IgD-negative memory B cell (primary cell): Measurements from ENCODE around the gene TSSC4. TPM values are rescaled to one million over a fixed set of nuclear protein-coding genes. Genes with fewer than 3 reads are reported as not detected.

Experiments used
- H3K27ac Mint-ChIP-seq, 3 donors: one replicate each; pipeline ENCODE4 v1.8.0; 2020 to 2022; ENCODE audit warnings: mild to moderate bottlenecking in 3 of 3, mixed read lengths in 3 of 3, moderate library complexity in 1 of 3
- H3K27me3 Mint-ChIP-seq: one replicate; pipeline ENCODE4 v1.8.0; 2021; ENCODE audit warnings: mixed read lengths
- H3K36me3 Mint-ChIP-seq: one replicate; pipeline ENCODE4 v1.8.0; 2020; ENCODE audit warnings: mild to moderate bottlenecking, mixed read lengths
- H3K4me1 Mint-ChIP-seq, 3 donors: one replicate each; pipeline ENCODE4 v1.8.0; 2020 to 2022; ENCODE audit warnings: mixed read lengths in 3 of 3, mild to moderate bottlenecking in 1 of 3
- H3K4me3 Mint-ChIP-seq, 4 donors: one replicate each; pipeline ENCODE4 v1.8.0; 2020 to 2022; ENCODE audit warnings: mild to moderate bottlenecking in 4 of 4, mixed read lengths in 4 of 4, moderate library complexity in 3 of 4
- H3K9me3 Mint-ChIP-seq, 3 donors: one replicate each; pipeline ENCODE4 v1.8.0; 2020 to 2021; ENCODE audit warnings: mixed read lengths in 3 of 3, mild to moderate bottlenecking in 1 of 3
- polyA plus RNA-seq: library from polyadenylated mRNA; unstranded; fragments of 300-500 nt; fragmentation: Illumina TruSeq; gene quantifications from one replicate; pipeline ENCODE4 v1.2.3, GENCODE V29; 2021

The TSSC4 gene
- polyA plus RNA-seq, 1 donor from 2014 or later = 86.8 TPM

DNA sequence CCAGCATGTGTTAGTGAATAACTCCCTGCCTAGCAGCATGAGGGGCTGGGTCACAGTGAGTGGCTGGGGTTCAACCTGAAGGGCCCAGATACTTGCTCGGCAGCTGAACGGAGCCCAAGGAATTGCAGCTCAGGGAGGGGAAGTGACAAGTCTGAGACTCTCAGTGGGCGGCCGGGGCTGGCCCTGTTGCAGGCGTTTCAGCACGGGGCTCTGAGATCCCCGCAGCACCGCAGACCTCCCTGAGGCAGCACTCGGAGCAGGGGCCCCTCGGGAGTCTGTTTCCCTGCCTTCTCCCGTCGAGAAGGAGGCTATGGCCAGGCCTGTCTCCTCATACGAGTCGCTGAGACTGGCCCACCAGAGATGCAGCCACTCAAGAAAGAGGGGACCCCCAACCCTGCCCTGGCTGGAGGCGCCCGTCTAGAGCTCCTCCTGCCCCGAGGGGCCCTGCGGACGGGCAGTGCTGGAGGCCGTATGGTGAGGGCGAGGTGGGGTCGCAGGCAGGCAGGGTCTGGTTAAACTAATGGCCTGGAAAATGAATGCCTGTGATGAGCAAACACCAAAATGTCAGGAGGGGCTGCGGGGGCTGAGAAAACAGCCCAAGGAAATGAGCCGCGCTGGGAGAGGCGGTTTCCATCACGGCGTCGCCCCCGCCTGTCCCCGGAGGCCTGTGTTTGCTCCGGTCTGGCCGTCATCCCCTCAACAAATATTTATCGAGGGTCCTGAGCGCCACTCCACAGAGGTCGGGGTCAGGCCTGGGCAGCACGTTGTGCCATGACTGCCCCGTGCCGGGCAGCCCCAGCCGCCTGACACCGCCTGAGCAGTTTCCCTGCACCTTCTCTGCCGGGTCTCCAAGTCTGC, 9.3 kb downstream of the TSSC4 start:
- Mint-ChIP-seq H3K4me1 (peaks cover 0 to 2% (median 0%) of the 10 kb centered on the region in 3 donors), H3K36me3 (no peaks in the 10 kb centered on the region), H3K27ac (no peak overlapping the region), H3K27me3 (no peaks in the 10 kb centered on the region), H3K9me3 (no peaks in the 10 kb centered on the region), H3K4me3 (no peak overlapping the region)

DNA sequence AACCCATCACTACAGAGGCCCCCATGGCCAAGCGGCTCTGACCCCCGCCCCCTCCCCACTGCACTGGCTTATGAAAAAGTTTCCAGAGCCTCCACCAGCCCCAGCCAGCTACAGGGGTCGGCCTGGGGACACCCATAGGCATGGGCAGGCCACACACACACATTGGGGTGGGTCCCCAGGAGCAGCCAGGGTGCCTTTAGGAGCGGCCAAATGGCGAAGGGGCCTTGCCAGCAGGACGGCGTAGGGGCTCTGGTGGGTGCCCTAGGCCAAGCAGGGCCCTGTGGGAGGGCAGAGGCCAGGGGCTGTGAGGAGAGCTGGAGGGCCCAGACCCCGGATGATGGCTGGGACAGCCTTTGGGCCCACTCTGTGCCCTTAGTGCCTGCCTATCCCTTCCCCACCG, 10.1 kb downstream of the TSSC4 start:
- Mint-ChIP-seq H3K27me3 (no peaks in the 10 kb centered on the region), H3K9me3 (no peaks in the 10 kb centered on the region), H3K4me1 (peaks cover 0 to 2% (median 0%) of the 10 kb centered on the region in 3 donors), H3K36me3 (no peaks in the 10 kb centered on the region), H3K4me3 (no peak overlapping the region), H3K27ac (no peak overlapping the region)

DNA sequence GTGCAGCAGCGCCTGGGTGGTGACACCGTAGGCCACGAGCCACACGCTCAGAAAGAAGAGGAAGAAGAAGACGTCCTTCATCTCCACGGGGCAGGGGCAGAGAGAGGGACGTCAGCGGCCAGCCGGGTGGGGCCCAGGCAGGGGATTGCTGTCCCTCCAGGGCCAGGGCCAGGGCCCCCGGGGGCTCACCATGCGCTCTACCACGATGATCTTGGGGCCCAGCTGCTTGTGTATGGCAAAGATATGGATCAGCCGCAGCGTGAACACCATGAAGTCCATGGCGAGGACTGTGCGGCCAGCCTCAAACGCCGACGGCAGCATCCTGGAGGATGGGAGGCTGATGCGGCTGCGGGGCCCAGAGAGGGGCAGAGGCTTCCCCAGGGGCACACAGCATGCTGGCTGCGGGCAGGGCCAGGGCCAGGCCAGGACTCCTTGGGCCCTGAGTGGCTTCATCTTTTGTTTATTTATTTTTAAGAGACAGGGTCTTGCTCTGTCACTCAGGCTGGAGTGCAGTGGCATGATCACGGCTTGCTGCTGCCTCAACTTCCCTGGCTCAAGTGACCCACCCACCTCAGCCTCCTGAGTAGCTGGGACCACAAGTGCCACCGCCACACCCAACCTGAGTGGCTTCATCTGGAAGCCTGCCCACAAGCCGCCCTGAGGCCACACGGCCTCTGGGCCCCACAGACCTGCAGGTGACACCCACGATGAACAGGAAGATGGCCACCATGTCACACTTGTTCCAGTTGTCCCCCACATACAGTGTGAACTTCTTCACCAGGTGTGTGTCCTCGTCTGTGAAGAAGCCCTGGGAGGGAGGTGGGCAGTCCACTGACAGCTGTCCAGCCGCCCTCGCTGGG, 11.1 kb downstream of the TSSC4 start:
- H3K4me3 Mint-ChIP-seq = no peak overlapping the region
- H3K27ac Mint-ChIP-seq = no peak overlapping the region
- H3K4me1 Mint-ChIP-seq = peaks cover 0 to 2% (median 0%) of the 10 kb centered on the region in 3 donors
- no peaks in the 10 kb centered on the region for H3K36me3 Mint-ChIP-seq
- H3K27me3 Mint-ChIP-seq = no peaks in the 10 kb centered on the region
- H3K9me3 Mint-ChIP-seq = no peaks in the 10 kb centered on the region

DNA sequence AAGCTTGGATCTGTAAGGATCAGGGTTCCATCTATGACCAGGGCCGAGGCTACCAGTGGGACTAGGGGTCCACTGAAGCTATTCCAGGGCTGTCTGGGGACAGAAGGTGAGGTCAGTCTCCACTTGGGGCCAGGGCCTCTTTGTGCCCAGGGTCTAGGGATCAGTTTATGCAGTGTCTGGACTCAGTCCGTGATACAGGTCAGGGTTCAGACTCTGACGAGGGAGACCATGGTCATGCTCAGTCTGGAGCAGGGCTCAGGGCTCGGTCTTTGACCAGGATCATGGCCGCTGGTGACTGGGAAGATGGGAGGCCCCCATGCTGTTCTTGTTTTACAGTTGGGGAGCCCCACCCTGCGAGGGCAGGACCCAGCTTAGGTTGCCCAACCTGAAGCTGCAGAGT, 11.8 kb downstream of the TSSC4 start:
- Mint-ChIP-seq H3K9me3 (no peaks in the 10 kb centered on the region), H3K27me3 (no peaks in the 10 kb centered on the region), H3K4me3 (no peak overlapping the region), H3K4me1 (peaks cover 0 to 2% (median 0%) of the 10 kb centered on the region in 3 donors), H3K36me3 (no peaks in the 10 kb centered on the region), H3K27ac (no peak overlapping the region)

DNA sequence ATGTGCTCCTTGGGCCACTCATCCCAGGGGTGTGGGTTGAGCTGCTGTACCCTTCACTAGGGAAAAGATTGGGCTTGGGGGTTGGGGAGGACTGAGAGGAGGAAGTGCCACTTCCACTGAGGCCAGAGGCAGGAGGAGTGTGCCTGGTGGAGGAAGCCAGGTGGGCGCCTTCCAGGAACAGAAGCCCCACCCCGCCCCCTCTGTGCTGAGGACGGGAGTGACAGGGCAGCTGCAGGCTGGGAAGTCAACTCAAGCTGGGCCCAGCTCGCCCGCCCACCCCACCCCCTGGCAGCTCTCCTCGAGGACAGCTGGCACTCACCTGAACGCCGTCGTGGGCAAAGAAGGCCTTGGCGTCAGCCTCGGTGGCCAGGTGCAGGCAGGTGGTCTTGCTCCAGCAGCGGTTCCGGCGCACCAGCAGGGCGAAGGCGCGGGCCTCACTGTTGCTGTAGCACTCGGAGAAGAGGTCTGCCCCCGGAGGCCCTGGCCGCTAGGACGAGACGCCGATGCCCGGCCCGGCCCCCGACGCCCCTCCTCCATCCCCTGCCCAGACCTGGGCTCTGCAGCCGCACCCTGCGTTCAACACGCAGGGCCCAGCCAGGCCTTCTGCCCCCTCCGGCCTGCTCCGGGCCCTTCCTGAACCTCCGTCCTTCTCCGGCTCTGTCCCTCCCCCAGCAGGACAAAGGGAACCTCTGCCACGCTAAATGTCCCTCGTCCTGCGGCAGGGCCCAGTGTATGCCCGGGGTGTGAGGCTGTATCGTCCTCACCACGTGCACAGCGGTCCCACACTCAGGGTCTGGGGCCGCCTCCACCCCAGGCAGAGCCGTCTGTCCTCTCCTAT, 13.4 kb downstream of the TSSC4 start:
- peak overlapping the region in 1 of 4 donors; percentile 39 for H3K4me3 Mint-ChIP-seq
- no peak overlapping the region for H3K27ac Mint-ChIP-seq
- no peaks in the 10 kb centered on the region for H3K36me3 Mint-ChIP-seq
- H3K27me3 Mint-ChIP-seq = no peaks in the 10 kb centered on the region
- H3K9me3 Mint-ChIP-seq = no peaks in the 10 kb centered on the region
- H3K4me1 Mint-ChIP-seq = no peaks in the 10 kb centered on the region

DNA sequence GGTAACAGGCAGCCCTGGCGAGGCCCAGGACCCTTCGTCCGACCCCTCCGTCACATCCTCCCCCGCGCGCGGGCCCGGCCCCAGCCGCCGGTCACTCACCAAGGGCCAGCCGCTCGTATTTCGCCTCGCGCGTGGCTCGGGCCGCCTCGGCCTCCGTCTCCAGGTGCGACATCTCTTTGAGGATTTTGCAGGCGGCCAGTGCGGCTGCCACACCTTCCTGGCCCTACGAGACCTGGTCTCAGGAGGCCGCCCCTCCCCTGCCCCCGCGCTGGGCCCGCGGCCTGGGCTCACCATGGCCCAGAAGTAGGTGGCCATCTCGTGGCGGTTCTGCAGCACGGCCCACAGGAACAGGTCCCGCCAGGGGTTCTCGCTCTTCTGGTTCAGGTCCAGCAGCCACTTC, 14.1 kb downstream of the TSSC4 start:
- no peaks in the 10 kb centered on the region for H3K36me3 Mint-ChIP-seq

DNA sequence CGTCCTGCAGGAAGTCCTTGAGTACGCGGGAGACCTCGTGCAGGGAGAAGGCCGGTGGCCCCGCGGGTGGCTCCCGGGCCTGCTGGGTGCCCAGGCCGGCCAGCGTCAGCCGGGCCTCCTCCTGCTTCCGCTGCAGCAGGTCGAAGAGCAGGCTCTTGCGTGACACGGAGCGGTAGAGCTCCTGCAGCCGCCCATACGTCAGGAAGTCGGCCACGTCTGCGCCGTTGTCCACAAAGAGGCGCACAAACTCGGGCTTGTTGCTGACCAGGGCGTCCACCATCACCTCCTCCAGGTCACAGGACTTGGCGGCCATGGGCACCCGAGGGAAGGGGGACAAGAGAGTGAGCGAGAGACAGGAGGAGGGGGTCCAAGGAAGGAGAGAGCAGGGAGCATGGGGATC, 14.6 kb downstream of the TSSC4 start:
- Mint-ChIP-seq H3K27ac (no peak overlapping the region), H3K9me3 (no peaks in the 10 kb centered on the region), H3K4me1 (peaks cover 2 to 3% (median 3%) of the 10 kb centered on the region in 3 donors), H3K36me3 (no peaks in the 10 kb centered on the region), H3K4me3 (no peak overlapping the region), H3K27me3 (no peaks in the 10 kb centered on the region)

More for the DNA sequence above, 14.1 kb downstream of the TSSC4 start:
- no peak overlapping the region for H3K27ac Mint-ChIP-seq
- H3K4me1 Mint-ChIP-seq = peaks cover under 1% of the 10 kb centered on the region in 3 donors
- no peaks in the 10 kb centered on the region for H3K9me3 Mint-ChIP-seq
- H3K27me3 Mint-ChIP-seq = no peaks in the 10 kb centered on the region
- H3K4me3 Mint-ChIP-seq = no peak overlapping the region

DNA sequence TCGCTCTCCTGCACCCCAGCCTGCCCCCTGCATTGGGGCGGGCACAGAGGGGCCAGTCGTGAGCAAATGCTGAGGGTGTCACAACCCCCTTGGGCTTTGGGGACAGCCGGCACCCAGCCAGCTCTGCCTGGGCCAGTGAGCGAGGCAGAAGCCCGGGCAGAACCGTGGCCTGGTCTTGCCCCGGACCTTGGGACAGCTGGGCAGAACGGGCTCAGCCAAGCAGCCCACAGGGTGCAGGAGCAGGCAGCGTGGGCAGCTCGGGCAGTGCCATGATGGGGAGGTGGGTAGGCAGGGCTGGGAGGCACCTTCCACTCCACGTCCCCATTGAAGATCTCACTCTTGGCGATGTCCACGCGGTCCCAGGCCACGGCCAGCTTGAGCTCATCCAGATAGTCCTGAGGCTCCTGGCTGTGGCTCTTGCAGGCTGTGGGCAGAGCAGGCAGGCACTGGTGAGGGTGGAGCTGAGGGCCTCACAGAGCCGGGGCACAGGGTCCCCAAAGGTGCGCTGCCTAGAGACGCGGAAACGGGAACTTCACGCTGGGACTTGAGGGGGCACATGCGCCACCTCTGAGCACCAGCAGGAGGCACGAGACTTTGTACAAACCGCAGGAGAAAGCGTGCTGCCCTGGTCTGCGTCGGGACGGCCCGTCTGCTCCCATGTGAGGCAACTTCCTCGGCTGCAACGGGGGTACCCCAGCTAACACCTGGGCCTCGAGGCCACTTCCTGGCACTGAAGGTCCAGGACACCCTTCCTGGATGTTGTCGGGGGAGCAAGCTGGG, 15.2 kb downstream of the TSSC4 start:
- Mint-ChIP-seq H3K4me3 (no peak overlapping the region), H3K9me3 (no peaks in the 10 kb centered on the region), H3K27me3 (no peaks in the 10 kb centered on the region), H3K27ac (no peak overlapping the region), H3K4me1 (peaks cover 3 to 5% (median 4%) of the 10 kb centered on the region in 3 donors), H3K36me3 (no peaks in the 10 kb centered on the region)

DNA sequence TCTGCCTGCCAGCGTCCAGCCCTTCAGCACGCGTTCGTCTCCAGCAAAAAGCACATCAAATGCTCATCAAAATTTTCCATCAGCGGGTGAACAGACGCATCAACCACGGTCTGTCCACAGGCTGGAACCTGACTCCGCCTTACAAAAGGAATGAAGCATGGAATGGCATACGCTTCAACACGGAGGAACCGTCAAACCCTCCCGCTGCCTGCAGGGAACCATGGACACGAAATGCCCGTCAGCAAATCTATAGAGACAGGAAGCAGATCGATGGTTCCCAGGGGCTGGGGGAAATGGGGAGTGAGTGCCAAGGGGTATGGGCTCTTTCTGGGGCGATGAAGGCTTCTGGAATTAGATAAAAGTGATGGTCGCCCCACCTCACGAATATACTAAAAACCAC, 16.2 kb downstream of the TSSC4 start:
- Mint-ChIP-seq H3K4me3 (no peak overlapping the region), H3K36me3 (no peaks in the 10 kb centered on the region), H3K4me1 (peaks cover 3 to 5% (median 4%) of the 10 kb centered on the region in 3 donors), H3K27ac (no peak overlapping the region), H3K27me3 (no peaks in the 10 kb centered on the region), H3K9me3 (no peaks in the 10 kb centered on the region)

DNA sequence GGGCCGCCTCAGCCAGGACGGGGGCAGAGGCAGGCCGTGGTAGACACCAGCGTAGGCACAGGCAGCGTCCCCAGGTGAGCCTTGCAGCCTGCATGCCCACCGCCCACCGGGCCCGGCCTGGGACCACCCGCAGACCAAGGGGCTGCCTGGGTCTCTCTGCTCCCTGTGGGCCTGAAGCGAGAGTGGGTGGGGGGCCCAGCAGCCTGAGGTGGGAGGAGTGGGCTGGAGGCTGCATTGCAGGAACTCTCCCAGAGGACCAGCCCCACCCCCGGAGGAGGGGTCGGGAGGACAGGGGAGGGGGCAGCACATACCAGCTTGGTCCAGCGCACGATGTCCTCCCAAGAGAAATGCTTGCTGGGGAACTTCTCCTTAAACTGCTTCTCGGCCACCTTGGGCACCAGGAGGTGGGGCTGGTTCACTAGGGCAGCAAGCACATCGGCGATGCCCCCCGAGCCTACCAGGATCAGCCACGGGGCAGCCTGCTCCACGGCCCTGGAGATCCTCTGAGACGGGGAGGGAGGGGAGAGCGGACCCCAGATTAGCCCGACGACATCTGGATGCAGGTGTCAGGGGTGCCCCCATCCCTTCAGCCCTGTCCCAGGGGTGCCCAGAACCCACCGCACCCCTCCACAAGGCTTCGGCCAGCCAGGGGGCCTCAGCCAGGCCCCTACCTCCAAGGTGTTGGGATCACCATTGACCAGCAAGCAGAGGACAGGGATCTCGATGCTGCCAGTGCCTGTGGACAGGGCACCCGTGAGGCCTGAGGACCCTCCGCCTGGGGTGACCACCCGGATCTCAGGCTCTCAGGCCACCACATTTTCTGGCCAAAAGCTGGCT, 17.5 kb downstream of the TSSC4 start:
- no peaks in the 10 kb centered on the region for H3K27me3 Mint-ChIP-seq
- H3K27ac Mint-ChIP-seq = no peak overlapping the region
- peaks cover 3 to 5% (median 4%) of the 10 kb centered on the region in 3 donors for H3K4me1 Mint-ChIP-seq
- H3K36me3 Mint-ChIP-seq = no peaks in the 10 kb centered on the region
- no peaks in the 10 kb centered on the region for H3K9me3 Mint-ChIP-seq
- no peak overlapping the region for H3K4me3 Mint-ChIP-seq

DNA sequence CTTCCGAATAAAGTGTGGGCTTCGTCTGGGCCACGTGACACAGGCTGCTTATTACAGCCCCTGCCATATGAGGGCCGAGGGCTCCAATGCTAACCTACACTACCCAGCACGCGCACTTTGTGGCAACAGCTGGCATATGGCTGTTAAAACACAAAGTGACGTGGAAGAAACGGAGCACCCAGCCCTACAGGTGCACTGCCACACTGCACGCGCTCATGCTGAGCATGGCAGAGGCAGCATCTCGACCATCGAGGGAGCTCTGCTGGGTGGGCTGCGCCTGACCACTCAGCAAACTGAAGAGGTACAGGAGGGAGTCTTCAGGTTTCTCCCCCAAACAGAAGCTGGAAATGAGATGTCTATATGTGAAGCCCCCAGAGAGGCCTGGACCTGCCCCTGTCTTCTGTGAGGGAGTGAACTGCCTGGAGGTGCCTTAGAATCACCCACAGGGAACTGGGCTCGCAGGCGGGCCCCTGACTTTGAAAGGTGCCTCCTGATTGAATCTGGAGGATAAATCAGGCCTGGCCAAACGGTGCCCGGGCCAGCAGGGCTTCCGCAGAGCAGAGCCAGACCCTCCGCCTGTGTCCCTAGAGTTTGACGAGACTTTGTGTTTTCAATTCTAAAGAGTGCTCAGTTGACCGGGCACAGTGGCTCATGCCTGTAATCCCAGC, 18.3 kb downstream of the TSSC4 start:
- peaks cover 3 to 5% (median 4%) of the 10 kb centered on the region in 3 donors for H3K4me1 Mint-ChIP-seq
- H3K27me3 Mint-ChIP-seq = no peaks in the 10 kb centered on the region
- no peak overlapping the region for H3K4me3 Mint-ChIP-seq
- H3K36me3 Mint-ChIP-seq = no peaks in the 10 kb centered on the region
- H3K9me3 Mint-ChIP-seq = no peaks in the 10 kb centered on the region
- H3K27ac Mint-ChIP-seq = no peak overlapping the region

DNA sequence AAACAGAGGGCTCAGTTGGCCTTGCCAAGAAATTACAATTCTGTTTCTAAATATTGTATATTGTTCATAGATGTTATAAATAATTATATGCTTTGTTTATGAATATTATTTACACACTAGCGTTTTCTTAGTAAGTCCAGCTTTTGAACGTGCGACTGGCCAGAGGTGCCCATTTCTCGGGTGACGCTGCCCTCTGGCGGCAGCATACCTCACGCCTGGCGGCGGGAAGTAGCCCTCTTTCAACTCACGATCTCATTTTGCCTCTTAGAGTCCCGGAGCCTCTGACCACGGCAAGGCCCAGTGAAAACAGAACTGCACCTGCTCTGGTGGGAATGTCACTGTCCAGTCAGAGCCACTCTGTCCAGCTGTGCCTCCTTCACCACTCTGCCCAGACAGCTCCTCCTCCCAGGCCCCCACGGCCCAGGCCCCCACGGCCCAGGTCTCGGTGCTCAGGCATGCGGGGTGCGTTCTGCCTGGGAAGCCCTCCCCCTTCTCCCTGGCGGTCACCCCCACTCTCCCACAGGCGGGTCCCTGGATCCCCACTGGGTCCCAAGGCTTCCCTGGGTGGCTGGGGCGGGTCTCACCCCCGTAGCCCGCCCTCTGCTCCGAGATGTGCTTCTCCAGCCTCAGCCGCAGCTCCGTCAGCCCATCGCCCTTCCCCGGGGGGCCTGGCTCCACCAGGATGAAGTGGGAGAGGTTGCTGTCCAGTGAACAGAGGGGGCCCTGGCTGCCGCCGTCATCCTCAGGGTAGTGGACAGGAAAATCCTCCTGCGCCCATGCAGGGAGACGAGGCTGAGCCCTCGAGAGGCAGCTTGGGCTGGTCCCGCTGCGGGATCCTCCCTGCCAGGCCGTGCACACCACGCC, 19.3 kb downstream of the TSSC4 start:
- no peaks in the 10 kb centered on the region for H3K9me3 Mint-ChIP-seq
- no peak overlapping the region for H3K4me3 Mint-ChIP-seq
- no peaks in the 10 kb centered on the region for H3K27me3 Mint-ChIP-seq

More for the DNA sequence above, 19.3 kb downstream of the TSSC4 start:
- Mint-ChIP-seq H3K4me1 (peaks cover 3 to 5% (median 4%) of the 10 kb centered on the region in 3 donors), H3K36me3 (no peaks in the 10 kb centered on the region), H3K27ac (peak overlapping the region in 1 of 3 donors; percentile 39)
